H1 (cell line): ENCODE measurements around the gene UBN2. TPM values are rescaled to one million over a fixed set of nuclear protein-coding genes. Genes with fewer than 3 reads are reported as not detected.

Experiments used
- FOSL1 ChIP-seq: IDR thresholded peaks from 2 replicates; pipeline ENCODE4 v1.6.1; 2011; ENCODE audit warnings: mild to moderate bottlenecking, low read depth, low read length, moderate library complexity; ENCODE audit not compliant: insufficient read depth
- RBBP5 ChIP-seq: IDR thresholded peaks from 2 replicates; pipeline ENCODE4 v1.7.1; 2012; ENCODE audit warnings: low read depth, mild to moderate bottlenecking, inconsistent platforms, low read length, moderate library complexity, borderline replicate concordance
- RFX5 ChIP-seq: IDR thresholded peaks from 2 replicates; pipeline ENCODE4 v1.6.1; 2011; ENCODE audit warnings: low read depth, low read length, improper control_type of control experiment, borderline replicate concordance
- polyA plus RNA-seq, 7 experiments: library from polyadenylated mRNA; depleted of rRNA in 3 of 7; stranded (reverse) in 5 of 7; unstranded in 2 of 7; fragments of >200 nt in 5 of 7; fragments of 200-250 nt in 2 of 7; gene quantifications; 1 replicate in 5 of 7; 2 replicates in 1 of 7; 4 replicates in 1 of 7; pipeline versions ENCODE4 v1.2.1 to v1.2.3, GENCODE V29; 2011 to 2013; ENCODE audit warnings: missing spikeins in 2 of 7, mixed read lengths in 2 of 7
- total RNA-seq: library from RNA; stranded (reverse); fragmentation: NEBNext Ultra II Directional; extraction: Animal tissue kit (Norgen Biotek cat#: 25700); gene quantifications from 2 replicates; pipeline ENCODE4 v1.2.1, GENCODE V29; 2021
- TF ChIP-seq, protein P1 (sequence below): fragments of 300-600 bp; sonication (generic); IDR thresholded peaks from 2 replicates; pipeline ENCODE4 v1.7.1; 2012; ENCODE audit warnings: low read length, moderate library complexity, mild to moderate bottlenecking, inconsistent platforms; ENCODE audit not compliant: insufficient replicate concordance
- TF ChIP-seq, protein P2 (sequence below): IDR thresholded peaks from 2 replicates; pipeline ENCODE4 v1.6.1; 2011; ENCODE audit warnings: low read length, improper control_type of control experiment

Gene UBN2
- total and polyA plus RNA-seq, 2 of the 8 experiments (the other 6 are each of a cell fraction or from before 2014, with no cell fraction given), result 4.1 to 39.6 TPM

DNA sequence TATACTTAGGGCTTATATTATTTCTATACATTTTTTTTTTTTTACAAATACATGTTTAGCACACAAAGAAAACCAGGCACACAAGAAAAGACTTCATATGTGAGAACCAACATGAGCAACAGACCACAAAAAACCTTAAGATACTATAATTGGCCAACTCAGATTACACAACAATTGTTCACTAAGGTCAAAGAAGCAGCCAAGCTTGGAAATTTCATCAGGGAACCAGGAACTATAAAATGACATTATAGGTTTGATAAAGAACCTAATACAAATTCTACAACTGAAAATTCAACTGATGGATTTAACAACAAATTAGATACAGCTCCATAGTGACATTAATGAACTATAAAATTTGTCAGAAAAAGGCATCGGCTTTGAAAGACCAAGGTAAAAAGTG is 124.3 kb downstream of the UBN2 start (continued):
- TF ChIP-seq, protein P1, sequence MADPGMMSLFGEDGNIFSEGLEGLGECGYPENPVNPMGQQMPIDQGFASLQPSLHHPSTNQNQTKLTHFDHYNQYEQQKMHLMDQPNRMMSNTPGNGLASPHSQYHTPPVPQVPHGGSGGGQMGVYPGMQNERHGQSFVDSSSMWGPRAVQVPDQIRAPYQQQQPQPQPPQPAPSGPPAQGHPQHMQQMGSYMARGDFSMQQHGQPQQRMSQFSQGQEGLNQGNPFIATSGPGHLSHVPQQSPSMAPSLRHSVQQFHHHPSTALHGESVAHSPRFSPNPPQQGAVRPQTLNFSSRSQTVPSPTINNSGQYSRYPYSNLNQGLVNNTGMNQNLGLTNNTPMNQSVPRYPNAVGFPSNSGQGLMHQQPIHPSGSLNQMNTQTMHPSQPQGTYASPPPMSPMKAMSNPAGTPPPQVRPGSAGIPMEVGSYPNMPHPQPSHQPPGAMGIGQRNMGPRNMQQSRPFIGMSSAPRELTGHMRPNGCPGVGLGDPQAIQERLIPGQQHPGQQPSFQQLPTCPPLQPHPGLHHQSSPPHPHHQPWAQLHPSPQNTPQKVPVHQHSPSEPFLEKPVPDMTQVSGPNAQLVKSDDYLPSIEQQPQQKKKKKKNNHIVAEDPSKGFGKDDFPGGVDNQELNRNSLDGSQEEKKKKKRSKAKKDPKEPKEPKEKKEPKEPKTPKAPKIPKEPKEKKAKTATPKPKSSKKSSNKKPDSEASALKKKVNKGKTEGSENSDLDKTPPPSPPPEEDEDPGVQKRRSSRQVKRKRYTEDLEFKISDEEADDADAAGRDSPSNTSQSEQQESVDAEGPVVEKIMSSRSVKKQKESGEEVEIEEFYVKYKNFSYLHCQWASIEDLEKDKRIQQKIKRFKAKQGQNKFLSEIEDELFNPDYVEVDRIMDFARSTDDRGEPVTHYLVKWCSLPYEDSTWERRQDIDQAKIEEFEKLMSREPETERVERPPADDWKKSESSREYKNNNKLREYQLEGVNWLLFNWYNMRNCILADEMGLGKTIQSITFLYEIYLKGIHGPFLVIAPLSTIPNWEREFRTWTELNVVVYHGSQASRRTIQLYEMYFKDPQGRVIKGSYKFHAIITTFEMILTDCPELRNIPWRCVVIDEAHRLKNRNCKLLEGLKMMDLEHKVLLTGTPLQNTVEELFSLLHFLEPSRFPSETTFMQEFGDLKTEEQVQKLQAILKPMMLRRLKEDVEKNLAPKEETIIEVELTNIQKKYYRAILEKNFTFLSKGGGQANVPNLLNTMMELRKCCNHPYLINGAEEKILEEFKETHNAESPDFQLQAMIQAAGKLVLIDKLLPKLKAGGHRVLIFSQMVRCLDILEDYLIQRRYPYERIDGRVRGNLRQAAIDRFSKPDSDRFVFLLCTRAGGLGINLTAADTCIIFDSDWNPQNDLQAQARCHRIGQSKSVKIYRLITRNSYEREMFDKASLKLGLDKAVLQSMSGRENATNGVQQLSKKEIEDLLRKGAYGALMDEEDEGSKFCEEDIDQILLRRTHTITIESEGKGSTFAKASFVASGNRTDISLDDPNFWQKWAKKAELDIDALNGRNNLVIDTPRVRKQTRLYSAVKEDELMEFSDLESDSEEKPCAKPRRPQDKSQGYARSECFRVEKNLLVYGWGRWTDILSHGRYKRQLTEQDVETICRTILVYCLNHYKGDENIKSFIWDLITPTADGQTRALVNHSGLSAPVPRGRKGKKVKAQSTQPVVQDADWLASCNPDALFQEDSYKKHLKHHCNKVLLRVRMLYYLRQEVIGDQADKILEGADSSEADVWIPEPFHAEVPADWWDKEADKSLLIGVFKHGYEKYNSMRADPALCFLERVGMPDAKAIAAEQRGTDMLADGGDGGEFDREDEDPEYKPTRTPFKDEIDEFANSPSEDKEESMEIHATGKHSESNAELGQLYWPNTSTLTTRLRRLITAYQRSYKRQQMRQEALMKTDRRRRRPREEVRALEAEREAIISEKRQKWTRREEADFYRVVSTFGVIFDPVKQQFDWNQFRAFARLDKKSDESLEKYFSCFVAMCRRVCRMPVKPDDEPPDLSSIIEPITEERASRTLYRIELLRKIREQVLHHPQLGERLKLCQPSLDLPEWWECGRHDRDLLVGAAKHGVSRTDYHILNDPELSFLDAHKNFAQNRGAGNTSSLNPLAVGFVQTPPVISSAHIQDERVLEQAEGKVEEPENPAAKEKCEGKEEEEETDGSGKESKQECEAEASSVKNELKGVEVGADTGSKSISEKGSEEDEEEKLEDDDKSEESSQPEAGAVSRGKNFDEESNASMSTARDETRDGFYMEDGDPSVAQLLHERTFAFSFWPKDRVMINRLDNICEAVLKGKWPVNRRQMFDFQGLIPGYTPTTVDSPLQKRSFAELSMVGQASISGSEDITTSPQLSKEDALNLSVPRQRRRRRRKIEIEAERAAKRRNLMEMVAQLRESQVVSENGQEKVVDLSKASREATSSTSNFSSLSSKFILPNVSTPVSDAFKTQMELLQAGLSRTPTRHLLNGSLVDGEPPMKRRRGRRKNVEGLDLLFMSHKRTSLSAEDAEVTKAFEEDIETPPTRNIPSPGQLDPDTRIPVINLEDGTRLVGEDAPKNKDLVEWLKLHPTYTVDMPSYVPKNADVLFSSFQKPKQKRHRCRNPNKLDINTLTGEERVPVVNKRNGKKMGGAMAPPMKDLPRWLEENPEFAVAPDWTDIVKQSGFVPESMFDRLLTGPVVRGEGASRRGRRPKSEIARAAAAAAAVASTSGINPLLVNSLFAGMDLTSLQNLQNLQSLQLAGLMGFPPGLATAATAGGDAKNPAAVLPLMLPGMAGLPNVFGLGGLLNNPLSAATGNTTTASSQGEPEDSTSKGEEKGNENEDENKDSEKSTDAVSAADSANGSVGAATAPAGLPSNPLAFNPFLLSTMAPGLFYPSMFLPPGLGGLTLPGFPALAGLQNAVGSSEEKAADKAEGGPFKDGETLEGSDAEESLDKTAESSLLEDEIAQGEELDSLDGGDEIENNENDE, result no peak
- TF ChIP-seq, protein P2, sequence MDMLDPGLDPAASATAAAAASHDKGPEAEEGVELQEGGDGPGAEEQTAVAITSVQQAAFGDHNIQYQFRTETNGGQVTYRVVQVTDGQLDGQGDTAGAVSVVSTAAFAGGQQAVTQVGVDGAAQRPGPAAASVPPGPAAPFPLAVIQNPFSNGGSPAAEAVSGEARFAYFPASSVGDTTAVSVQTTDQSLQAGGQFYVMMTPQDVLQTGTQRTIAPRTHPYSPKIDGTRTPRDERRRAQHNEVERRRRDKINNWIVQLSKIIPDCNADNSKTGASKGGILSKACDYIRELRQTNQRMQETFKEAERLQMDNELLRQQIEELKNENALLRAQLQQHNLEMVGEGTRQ, result no peak
- TF ChIP-seq RBBP5, result no peak
- no peak for TF ChIP-seq RFX5
- no peak for TF ChIP-seq FOSL1
